Glutamatergic neuron (in vitro differentiated cells): ENCODE data around the gene VASN. TPM values are rescaled to one million over a fixed set of nuclear protein-coding genes. Genes with fewer than 3 reads are reported as not detected.

ENCODE experiments used
- DNase-seq: peaks from one replicate; pipeline ENCODE4 v3.0.0; 2022
- H3K27ac Mint-ChIP-seq: one replicate; pipeline ENCODE4 v1.8.0; 2020; ENCODE audit warnings: mild to moderate bottlenecking, mixed read lengths, inconsistent platforms; ENCODE audit not compliant: unreplicated experiment
- H3K27me3 Mint-ChIP-seq: one replicate; pipeline ENCODE4 v1.8.0; 2020; ENCODE audit warnings: mild to moderate bottlenecking, moderate library complexity, mixed read lengths, inconsistent platforms; ENCODE audit not compliant: unreplicated experiment
- H3K36me3 Mint-ChIP-seq: one replicate; pipeline ENCODE4 v1.8.0; 2020; ENCODE audit warnings: mild to moderate bottlenecking, mixed read lengths, inconsistent platforms; ENCODE audit not compliant: unreplicated experiment
- H3K4me1 Mint-ChIP-seq: one replicate; pipeline ENCODE4 v1.8.0; 2020; ENCODE audit warnings: mild to moderate bottlenecking, low read depth, mixed read lengths, inconsistent platforms; ENCODE audit not compliant: unreplicated experiment
- H3K4me3 Mint-ChIP-seq: one replicate; pipeline ENCODE4 v1.8.0; 2020; ENCODE audit warnings: mild to moderate bottlenecking, mixed read lengths, inconsistent platforms; ENCODE audit not compliant: unreplicated experiment
- H3K9me3 Mint-ChIP-seq: one replicate; pipeline ENCODE4 v1.8.0; 2020; ENCODE audit warnings: mild to moderate bottlenecking, moderate library complexity, mixed read lengths, inconsistent platforms; ENCODE audit not compliant: unreplicated experiment
- total RNA-seq: library from RNA; stranded (reverse); fragmentation: NEBNext Ultra II Directional; extraction: Animal tissue kit (Norgen Biotek cat#: 25700); gene quantifications from one replicate; pipeline ENCODE4 v1.2.1, GENCODE V29; 2021; ENCODE audit not compliant: unreplicated experiment
- TF ChIP-seq, protein P1 (sequence below): fragments of 200-600 bp; sonication (generic); IDR thresholded peaks from one replicate; pipeline ENCODE4 v1.5.0; 2021; ENCODE audit not compliant: partially characterized antibody, unreplicated experiment

VASN gene
- total RNA-seq, 1 donor from 2014 or later, result 4.1 TPM

DNA sequence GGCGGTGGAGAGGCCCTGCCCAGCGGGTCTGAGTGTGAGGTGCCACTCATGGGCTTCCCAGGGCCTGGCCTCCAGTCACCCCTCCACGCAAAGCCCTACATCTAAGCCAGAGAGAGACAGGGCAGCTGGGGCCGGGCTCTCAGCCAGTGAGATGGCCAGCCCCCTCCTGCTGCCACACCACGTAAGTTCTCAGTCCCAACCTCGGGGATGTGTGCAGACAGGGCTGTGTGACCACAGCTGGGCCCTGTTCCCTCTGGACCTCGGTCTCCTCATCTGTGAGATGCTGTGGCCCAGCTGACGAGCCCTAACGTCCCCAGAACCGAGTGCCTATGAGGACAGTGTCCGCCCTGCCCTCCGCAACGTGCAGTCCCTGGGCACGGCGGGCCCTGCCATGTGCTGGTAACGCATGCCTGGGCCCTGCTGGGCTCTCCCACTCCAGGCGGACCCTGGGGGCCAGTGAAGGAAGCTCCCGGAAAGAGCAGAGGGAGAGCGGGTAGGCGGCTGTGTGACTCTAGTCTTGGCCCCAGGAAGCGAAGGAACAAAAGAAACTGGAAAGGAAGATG lies 11.2 kb downstream of the VASN start:
- Mint-ChIP-seq H3K36me3 (no peaks in the 10 kb centered on the region), H3K4me3 (no peak overlapping the region), H3K27ac (no peak overlapping the region), H3K27me3 (peaks cover 12% of the 10 kb centered on the region), H3K4me1 (peaks cover 3% of the 10 kb centered on the region), H3K9me3 (peaks cover 6% of the 10 kb centered on the region)
- TF ChIP-seq, protein P1, sequence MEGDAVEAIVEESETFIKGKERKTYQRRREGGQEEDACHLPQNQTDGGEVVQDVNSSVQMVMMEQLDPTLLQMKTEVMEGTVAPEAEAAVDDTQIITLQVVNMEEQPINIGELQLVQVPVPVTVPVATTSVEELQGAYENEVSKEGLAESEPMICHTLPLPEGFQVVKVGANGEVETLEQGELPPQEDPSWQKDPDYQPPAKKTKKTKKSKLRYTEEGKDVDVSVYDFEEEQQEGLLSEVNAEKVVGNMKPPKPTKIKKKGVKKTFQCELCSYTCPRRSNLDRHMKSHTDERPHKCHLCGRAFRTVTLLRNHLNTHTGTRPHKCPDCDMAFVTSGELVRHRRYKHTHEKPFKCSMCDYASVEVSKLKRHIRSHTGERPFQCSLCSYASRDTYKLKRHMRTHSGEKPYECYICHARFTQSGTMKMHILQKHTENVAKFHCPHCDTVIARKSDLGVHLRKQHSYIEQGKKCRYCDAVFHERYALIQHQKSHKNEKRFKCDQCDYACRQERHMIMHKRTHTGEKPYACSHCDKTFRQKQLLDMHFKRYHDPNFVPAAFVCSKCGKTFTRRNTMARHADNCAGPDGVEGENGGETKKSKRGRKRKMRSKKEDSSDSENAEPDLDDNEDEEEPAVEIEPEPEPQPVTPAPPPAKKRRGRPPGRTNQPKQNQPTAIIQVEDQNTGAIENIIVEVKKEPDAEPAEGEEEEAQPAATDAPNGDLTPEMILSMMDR, result no peak
- no peak for DNase-seq

DNA sequence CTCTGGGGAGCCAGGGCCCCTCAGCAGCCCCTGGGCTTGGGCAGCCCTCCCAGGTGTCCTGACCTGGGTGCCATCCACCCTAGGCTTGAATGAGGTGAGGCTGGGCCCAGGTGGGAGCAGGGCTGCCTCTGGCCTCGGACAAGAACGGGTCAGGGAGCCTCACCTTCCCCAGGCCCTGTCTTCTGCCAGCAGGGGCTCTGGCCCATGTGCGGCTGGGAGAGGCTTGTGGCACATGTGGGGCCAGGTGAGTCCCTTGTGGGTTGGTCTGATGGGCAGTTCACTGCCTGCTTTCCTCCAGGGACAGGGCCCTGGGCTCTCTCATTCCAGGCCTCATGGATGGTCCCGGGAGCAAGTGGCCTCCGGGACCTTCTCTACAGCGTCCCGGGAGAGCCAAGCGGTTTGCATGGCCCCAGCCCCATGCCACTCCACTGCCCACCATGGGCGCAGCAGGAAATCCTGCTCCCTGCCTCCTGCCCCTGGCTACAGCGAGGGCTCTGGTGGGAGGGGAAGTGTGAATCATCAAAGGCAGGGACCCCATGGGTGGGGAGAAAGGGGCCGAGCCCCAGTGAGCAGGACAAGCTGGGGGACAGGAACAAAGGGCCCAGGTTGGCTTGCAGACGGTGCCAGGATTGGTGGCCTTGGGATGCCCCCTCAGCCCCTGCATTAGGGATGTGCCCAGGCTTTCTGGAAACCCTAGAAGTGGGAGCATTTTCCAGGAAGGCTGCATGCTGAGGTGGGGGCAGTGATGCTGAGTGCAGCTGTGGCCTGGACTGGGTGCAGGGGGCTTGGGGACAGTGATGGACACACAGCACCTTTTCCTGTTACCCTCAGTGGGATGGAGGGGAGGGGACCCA lies 12.2 kb downstream of the VASN start:
- Mint-ChIP-seq H3K4me1 (peaks cover 2% of the 10 kb centered on the region), H3K27me3 (peaks cover 11% of the 10 kb centered on the region), H3K36me3 (no peaks in the 10 kb centered on the region), H3K4me3 (no peak overlapping the region), H3K9me3 (peaks cover 6% of the 10 kb centered on the region), H3K27ac (no peak overlapping the region)
- TF ChIP-seq, protein P1, result no peak
- DNase-seq, result peak; percentile 2

DNA sequence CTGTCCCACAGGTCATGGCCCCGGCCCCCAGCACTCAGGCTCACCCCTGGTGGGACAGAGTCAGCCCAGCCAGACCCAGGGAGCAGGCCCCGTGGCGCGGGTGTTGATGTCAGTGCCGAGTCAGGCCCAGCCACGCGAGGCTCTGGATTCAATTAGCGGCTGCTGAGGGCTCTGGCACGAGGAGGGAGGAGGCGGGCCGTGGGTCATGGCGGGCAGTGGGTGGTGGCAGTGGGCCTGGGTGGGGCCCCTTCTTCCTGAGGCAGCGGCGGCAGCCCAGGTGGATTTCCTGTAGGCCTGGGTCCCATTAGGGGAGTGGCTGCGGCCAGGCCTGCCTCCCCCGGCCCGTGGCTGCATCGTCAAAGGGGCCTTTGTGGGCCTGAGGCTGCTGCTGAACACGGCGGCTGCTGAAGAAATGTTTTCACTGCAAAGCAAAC lies 12.9 kb downstream of the VASN start:
- H3K27me3 Mint-ChIP-seq, result peaks cover 11% of the 10 kb centered on the region
- no peak overlapping the region for H3K27ac Mint-ChIP-seq

DNA sequence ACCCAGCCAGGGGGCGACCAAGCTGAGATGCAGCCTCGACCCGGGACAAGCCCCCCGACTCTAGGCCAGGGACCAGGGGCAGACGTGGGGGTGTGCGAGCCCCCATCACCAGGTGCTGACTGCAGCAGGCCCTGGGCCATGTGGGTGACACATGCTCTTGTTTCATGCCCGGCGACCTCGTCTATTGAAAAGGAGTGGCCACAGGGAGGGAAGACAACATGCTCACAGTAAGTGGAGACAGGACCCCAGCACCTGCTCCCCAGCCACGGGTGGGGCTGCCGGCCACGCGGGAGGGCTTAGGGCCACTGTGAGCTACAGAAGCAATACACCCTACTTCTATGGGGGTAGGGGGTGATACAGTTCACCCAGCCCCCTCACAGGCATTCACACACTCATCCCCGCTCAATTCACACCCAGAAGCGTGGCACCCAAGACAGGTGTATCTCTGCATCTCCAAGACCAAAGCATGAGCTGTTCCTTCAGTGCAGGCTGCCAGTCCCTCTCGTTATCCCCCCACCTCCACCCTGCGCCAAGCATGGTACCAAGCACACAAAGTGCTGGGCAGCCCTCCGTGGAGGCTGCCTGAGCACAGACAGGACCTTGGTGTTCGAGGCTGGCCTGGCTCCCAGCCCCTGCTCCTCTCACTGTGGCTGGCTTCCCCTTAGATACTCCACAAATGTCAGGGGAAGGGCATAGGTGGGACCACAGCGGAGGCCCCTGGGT lies 13.6 kb downstream of the VASN start:
- no peak overlapping the region for H3K27ac Mint-ChIP-seq
- no peak for DNase-seq
- TF ChIP-seq, protein P1, result no peak
- peaks cover 7% of the 10 kb centered on the region for H3K4me1 Mint-ChIP-seq
- H3K36me3 Mint-ChIP-seq, result no peaks in the 10 kb centered on the region
- no peak overlapping the region for H3K4me3 Mint-ChIP-seq
- peaks cover 14% of the 10 kb centered on the region for H3K27me3 Mint-ChIP-seq
- H3K9me3 Mint-ChIP-seq, result peaks cover 9% of the 10 kb centered on the region

More for the DNA sequence above, 12.9 kb downstream of the VASN start:
- H3K9me3 Mint-ChIP-seq, result peaks cover 6% of the 10 kb centered on the region
- H3K36me3 Mint-ChIP-seq, result no peaks in the 10 kb centered on the region
- TF ChIP-seq, protein P1, result no peak
- H3K4me3 Mint-ChIP-seq, result no peak overlapping the region
- peaks cover 4% of the 10 kb centered on the region for H3K4me1 Mint-ChIP-seq
- peak; percentile 35 for DNase-seq
